ENCODE data around the gene S100A9.

DNA sequence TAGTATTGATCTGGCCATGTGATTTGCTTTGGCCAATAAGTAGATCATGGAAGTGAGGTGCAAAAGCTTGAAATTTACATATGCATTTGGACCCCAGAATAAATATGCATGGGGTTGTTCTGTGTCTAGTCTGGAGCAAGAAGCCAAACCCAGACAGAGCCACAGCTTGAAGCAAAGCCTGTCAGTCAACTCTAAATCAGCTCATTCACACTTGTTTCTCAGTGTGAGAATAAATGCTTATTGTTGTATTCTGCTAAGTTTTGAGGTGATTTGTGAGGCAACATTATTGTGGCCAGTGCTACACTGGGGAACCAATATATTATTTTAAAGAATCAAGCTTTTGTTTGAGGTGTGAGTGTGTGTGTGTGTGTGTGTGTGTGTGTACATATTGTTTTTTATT is 32.7 kb upstream of the S100A9 start:
- TF ChIP-seq ESRRG (CRISPR knock-in tag; IDR thresholded peaks at IDR 0.05) (no peak), ARNTL (CRISPR knock-in tag; IDR thresholded peaks at IDR 0.05; ENCODE audit: borderline replicate concordance, low read depth) (no peak), ZNF70 (CRISPR knock-in tag; IDR thresholded peaks at IDR 0.05) (no peak), SNAI2 (CRISPR knock-in tag; IDR thresholded peaks at IDR 0.05) (no peak), ZNF565 (CRISPR knock-in tag; conservative IDR thresholded peaks at IDR 0.05; ENCODE audit: low read depth) (no peak), RARB (CRISPR knock-in tag; IDR thresholded peaks at IDR 0.05) (no peak), CSDC2 (CRISPR knock-in tag; IDR thresholded peaks at IDR 0.05) (no peak), TCF4 (CRISPR knock-in tag; IDR thresholded peaks at IDR 0.05; ENCODE audit: borderline replicate concordance) (no peak), PPARA (CRISPR knock-in tag; IDR thresholded peaks at IDR 0.05; ENCODE audit: borderline replicate concordance) (no peak)
- TF ChIP-seq, protein P1, sequence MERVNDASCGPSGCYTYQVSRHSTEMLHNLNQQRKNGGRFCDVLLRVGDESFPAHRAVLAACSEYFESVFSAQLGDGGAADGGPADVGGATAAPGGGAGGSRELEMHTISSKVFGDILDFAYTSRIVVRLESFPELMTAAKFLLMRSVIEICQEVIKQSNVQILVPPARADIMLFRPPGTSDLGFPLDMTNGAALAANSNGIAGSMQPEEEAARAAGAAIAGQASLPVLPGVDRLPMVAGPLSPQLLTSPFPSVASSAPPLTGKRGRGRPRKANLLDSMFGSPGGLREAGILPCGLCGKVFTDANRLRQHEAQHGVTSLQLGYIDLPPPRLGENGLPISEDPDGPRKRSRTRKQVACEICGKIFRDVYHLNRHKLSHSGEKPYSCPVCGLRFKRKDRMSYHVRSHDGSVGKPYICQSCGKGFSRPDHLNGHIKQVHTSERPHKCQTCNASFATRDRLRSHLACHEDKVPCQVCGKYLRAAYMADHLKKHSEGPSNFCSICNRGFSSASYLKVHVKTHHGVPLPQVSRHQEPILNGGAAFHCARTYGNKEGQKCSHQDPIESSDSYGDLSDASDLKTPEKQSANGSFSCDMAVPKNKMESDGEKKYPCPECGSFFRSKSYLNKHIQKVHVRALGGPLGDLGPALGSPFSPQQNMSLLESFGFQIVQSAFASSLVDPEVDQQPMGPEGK (CRISPR knock-in tag; IDR thresholded peaks at IDR 0.05; ENCODE audit: borderline replicate concordance) = no peak
- TF ChIP-seq, protein P2, sequence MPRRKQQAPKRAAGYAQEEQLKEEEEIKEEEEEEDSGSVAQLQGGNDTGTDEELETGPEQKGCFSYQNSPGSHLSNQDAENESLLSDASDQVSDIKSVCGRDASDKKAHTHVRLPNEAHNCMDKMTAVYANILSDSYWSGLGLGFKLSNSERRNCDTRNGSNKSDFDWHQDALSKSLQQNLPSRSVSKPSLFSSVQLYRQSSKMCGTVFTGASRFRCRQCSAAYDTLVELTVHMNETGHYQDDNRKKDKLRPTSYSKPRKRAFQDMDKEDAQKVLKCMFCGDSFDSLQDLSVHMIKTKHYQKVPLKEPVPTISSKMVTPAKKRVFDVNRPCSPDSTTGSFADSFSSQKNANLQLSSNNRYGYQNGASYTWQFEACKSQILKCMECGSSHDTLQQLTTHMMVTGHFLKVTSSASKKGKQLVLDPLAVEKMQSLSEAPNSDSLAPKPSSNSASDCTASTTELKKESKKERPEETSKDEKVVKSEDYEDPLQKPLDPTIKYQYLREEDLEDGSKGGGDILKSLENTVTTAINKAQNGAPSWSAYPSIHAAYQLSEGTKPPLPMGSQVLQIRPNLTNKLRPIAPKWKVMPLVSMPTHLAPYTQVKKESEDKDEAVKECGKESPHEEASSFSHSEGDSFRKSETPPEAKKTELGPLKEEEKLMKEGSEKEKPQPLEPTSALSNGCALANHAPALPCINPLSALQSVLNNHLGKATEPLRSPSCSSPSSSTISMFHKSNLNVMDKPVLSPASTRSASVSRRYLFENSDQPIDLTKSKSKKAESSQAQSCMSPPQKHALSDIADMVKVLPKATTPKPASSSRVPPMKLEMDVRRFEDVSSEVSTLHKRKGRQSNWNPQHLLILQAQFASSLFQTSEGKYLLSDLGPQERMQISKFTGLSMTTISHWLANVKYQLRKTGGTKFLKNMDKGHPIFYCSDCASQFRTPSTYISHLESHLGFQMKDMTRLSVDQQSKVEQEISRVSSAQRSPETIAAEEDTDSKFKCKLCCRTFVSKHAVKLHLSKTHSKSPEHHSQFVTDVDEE (CRISPR knock-in tag; IDR thresholded peaks at IDR 0.05) = no peak
- TF ChIP-seq, protein P3, sequence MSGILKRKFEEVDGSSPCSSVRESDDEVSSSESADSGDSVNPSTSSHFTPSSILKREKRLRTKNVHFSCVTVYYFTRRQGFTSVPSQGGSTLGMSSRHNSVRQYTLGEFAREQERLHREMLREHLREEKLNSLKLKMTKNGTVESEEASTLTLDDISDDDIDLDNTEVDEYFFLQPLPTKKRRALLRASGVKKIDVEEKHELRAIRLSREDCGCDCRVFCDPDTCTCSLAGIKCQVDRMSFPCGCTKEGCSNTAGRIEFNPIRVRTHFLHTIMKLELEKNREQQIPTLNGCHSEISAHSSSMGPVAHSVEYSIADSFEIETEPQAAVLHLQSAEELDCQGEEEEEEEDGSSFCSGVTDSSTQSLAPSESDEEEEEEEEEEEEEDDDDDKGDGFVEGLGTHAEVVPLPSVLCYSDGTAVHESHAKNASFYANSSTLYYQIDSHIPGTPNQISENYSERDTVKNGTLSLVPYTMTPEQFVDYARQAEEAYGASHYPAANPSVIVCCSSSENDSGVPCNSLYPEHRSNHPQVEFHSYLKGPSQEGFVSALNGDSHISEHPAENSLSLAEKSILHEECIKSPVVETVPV (CRISPR knock-in tag; IDR thresholded peaks at IDR 0.05) = no peak
- TF ChIP-seq, protein P4, sequence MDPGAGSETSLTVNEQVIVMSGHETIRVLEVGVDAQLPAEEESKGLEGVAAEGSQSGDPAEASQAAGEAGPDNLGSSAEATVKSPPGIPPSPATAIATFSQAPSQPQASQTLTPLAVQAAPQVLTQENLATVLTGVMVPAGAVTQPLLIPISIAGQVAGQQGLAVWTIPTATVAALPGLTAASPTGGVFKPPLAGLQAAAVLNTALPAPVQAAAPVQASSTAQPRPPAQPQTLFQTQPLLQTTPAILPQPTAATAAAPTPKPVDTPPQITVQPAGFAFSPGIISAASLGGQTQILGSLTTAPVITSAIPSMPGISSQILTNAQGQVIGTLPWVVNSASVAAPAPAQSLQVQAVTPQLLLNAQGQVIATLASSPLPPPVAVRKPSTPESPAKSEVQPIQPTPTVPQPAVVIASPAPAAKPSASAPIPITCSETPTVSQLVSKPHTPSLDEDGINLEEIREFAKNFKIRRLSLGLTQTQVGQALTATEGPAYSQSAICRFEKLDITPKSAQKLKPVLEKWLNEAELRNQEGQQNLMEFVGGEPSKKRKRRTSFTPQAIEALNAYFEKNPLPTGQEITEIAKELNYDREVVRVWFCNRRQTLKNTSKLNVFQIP (CRISPR knock-in tag; IDR thresholded peaks at IDR 0.05; ENCODE audit: borderline replicate concordance, low read depth) = no peak

All from SK-N-SH treated with all-trans-retinoic acid at 6 μM for 48 hours (cell line).